Omental fat pad (tissue), 4 donors: ENCODE results near the gene MSX2. TPM values are rescaled to one million over a fixed set of nuclear protein-coding genes. Genes with fewer than 3 reads are reported as not detected.

Source experiments
- ATAC-seq: fragments of 150-250 bp; one replicate; pipeline ENCODE4 v1.9.1; 2016; ENCODE audit warnings: mild to moderate bottlenecking, moderate library complexity; ENCODE audit not compliant: low FRiP score
- DNase-seq: peaks from one replicate; pipeline ENCODE4 v3.0.0-alpha.2; 2019; ENCODE audit warnings: low spot score
- total RNA-seq, 4 donors: library from RNA; depleted of rRNA; stranded (reverse); fragments of >200 nt; gene quantifications; one replicate each; pipeline ENCODE4 v1.1.0, GENCODE V29; 2016
- TF ChIP-seq, protein P1 (sequence below), 3 donors: fragments of 450-650 bp; IDR thresholded peaks; one replicate each; pipeline ENCODE4 v1.5.1; 2016 to 2017; ENCODE audit warnings: antibody characterized with exemption in 3 of 3, mild to moderate bottlenecking in 3 of 3, moderate library complexity in 2 of 3

Gene MSX2
- total RNA-seq, 4 donors from 2014 or later, result 0.75 to 1.4 (median 1.2) TPM; not detected in 1

DNA sequence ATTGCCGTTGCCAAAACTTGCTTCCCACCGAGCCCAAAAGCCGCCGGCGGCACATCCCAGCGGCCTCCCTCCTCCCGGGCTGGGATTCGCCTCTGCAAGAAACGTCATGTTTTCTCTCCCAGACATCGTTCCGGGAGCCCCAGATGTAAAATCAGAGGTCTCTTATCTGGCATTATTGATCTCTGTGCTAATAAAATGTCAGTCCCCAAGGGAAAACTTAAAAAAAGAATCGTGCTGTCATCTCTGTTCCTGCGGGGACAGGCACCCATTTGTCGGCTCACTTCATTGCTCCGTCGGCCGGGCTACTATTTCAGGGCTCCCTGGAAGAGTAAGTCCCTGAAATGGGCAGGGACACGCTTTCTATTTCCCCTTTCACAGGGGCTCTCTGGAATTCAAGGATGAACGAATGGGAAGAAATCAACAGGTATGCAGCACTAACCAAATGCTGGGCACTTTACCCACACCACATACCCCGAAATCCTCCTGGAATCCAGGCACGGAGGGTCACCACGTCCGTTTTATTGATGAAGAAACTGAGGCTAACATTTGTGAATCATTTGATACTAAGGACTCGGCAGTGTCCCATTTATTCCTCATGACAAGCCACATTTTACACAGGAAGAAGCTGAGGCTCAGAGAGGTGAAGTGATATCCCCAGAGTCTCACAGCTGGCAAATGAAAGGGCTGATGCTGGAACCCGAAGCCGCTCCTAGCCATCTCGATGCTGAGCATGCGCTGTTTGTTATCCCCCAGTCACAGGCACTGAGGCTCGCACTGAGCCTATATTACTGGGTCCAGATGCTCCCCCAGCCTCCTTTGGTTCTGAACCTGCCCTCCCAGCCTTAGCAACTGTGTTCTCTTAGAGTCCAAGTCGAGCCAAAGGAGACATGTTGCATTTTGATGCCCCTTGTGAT lies 35.7 kb upstream of the MSX2 start:
- no peak for ATAC-seq

GRCh38 chr5:174690271-174690670 lies 34.1 kb upstream of the MSX2 start:
- ATAC-seq, result no peak
- TF ChIP-seq, protein P1, sequence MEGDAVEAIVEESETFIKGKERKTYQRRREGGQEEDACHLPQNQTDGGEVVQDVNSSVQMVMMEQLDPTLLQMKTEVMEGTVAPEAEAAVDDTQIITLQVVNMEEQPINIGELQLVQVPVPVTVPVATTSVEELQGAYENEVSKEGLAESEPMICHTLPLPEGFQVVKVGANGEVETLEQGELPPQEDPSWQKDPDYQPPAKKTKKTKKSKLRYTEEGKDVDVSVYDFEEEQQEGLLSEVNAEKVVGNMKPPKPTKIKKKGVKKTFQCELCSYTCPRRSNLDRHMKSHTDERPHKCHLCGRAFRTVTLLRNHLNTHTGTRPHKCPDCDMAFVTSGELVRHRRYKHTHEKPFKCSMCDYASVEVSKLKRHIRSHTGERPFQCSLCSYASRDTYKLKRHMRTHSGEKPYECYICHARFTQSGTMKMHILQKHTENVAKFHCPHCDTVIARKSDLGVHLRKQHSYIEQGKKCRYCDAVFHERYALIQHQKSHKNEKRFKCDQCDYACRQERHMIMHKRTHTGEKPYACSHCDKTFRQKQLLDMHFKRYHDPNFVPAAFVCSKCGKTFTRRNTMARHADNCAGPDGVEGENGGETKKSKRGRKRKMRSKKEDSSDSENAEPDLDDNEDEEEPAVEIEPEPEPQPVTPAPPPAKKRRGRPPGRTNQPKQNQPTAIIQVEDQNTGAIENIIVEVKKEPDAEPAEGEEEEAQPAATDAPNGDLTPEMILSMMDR (IDR thresholded peaks at IDR 0.05), result no peak
- no peak for DNase-seq

More for the DNA sequence above, 35.7 kb upstream of the MSX2 start:
- TF ChIP-seq, protein P1 (IDR thresholded peaks at IDR 0.05), result no peak
- no peak for DNase-seq

DNA sequence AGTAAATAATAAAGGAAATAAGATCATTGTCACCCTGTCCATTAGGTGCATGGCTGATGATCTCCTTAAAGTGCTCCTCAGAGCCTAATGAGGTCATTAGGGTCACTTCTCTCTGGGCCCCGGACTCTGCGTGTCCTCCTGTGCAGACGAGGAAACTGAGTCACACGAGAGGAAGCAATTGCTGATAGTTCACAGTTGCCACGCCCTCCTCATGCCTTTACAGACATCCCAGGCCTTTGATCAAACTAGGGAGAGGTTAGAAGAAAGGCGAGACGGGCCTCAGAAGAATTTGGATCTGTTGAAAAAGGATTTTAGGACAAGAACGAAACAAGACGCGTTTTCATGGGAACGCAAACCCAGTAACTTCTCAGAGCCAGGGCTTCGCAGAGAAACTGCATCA lies 32.0 kb upstream of the MSX2 start:
- TF ChIP-seq, protein P1 (IDR thresholded peaks at IDR 0.05), result no peak
- ATAC-seq (no peak), DNase-seq (no peak)

- TF ChIP-seq, protein P1 (IDR thresholded peaks at IDR 0.05), result no peak
- DNase-seq (no peak), ATAC-seq (no peak)
Observed at GRCh38 chr5:174692982-174693422, 31.4 kb upstream of the MSX2 start.

- no peak for ATAC-seq
- no peak for DNase-seq
Observed at GRCh38 chr5:174693697-174694385, 30.5 kb upstream of the MSX2 start.

DNA sequence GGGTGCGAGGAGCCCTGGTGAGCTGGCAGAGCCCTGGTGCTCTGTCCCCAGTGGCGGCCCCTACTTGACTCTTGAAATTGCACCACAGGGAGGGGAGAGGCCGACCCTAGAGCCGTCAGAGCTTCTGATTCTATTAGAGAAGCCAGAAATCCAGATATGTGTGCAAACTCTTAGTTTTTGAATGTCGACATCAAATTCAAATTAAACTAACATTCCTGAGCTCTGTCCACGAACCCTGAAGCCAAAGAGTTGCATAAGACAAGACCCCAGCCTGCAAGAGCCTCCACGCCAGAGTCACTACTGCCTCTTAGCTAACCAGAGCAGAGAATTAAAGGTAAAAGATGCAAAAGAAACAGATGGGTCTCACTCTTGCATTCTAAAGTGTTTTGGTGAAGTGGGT lies 29.8 kb upstream of the MSX2 start:
- TF ChIP-seq, protein P1 (IDR thresholded peaks at IDR 0.05), result no peak
- DNase-seq (no peak), ATAC-seq (no peak)

More at GRCh38 chr5:174693697-174694385, 30.5 kb upstream of the MSX2 start:
- TF ChIP-seq, protein P1 (IDR thresholded peaks at IDR 0.05), result no peak
